Small intestine (tissue), 7 donors: ENCODE results near the gene RHBDL3. TPM values are rescaled to one million over a fixed set of nuclear protein-coding genes. Genes with fewer than 3 reads are reported as not detected.

Source experiments
- DNase-seq, 2 donors: peaks; one replicate each; pipeline versions ENCODE4 v3.0.0 to v3.0.0-alpha.2; 2013
- FAIRE-seq: peaks from 2 replicates; lab custom pipeline; 2012; peaks lifted over from hg19 to GRCh38; lab: Jason Lieb, UNC
- H3K27ac ChIP-seq, 3 donors: one replicate each; pipeline ENCODE4 v1.5.1; 2013; ENCODE audit warnings: low read length in 2 of 3, mild to moderate bottlenecking in 2 of 3, control low read depth in 1 of 3, inconsistent platforms in 1 of 3, low read depth in 1 of 3, moderate library complexity in 1 of 3
- H3K27me3 ChIP-seq, 3 donors: one replicate each; pipeline ENCODE4 v1.6.1; 2013; ENCODE audit warnings: low read length in 3 of 3, inconsistent platforms in 1 of 3; ENCODE audit not compliant: control insufficient read depth in 3 of 3, insufficient read depth in 3 of 3
- H3K36me3 ChIP-seq, 3 donors: one replicate each; pipeline ENCODE4 v1.6.1; 2013; ENCODE audit warnings: low read length in 3 of 3, inconsistent platforms in 1 of 3, low read depth in 1 of 3, mild to moderate bottlenecking in 1 of 3, moderate library complexity in 1 of 3; ENCODE audit not compliant: control insufficient read depth in 3 of 3, insufficient read depth in 2 of 3
- H3K4me1 ChIP-seq, 3 donors: one replicate each; pipeline ENCODE4 v1.6.1; 2013; ENCODE audit warnings: low read length in 2 of 3, inconsistent platforms in 1 of 3, low read depth in 1 of 3, mild to moderate bottlenecking in 1 of 3, moderate library complexity in 1 of 3; ENCODE audit not compliant: control insufficient read depth in 3 of 3, insufficient read depth in 2 of 3
- H3K4me3 ChIP-seq, 3 donors: one replicate each; pipeline ENCODE4 v1.5.1; 2013; ENCODE audit warnings: low read length in 3 of 3, control low read depth in 1 of 3, inconsistent platforms in 1 of 3, low read depth in 1 of 3, mild to moderate bottlenecking in 1 of 3, moderate library complexity in 1 of 3
- H3K9me3 ChIP-seq, 2 donors: one replicate each; pipeline ENCODE4 v1.6.1; 2013; ENCODE audit warnings: low read depth in 1 of 2, low read length in 1 of 2; ENCODE audit not compliant: control insufficient read depth in 2 of 2, insufficient read depth in 1 of 2
- WGBS, 3 donors: extraction: QIAGEN DNeasy Blood & Tissue Kit; methylation state at CpG; one replicate each; pipeline ENCODE4 v1.1.7; 2013; 5-methylcytosine and 5-hydroxymethylcytosine counted together
- polyA plus RNA-seq, 4 donors: library from polyadenylated mRNA; stranded (reverse) in 3 of 4; unstranded in 1 of 4; fragments of 200-250 nt in 3 of 4; fragments of 120-200 nt in 1 of 4; gene quantifications; one replicate each; pipeline versions ENCODE4 v1.2.1 to v1.2.3, GENCODE V29; 2013
- donor health status: healthy with polysubstance abuse.
- donor health status: control.
- donor health status: control.
- donor health status: Bipolar disorder and iron deficiency.
- donor health status: healthy.

The RHBDL3 gene
- polyA plus RNA-seq, 4 donors, result 0.40 TPM; not detected in 2

GRCh38 chr17:32268734-32269288, 3.2 kb downstream of the RHBDL3 start:
- Histone ChIP-seq H3K9me3 (peaks cover 0 to 4% of the 10 kb centered on the region in 2 donors), H3K27me3 (peaks cover 7 to 83% (median 18%) of the 10 kb centered on the region in 3 donors), H3K4me1 (peaks cover 0 to 10% (median 7%) of the 10 kb centered on the region in 3 donors), H3K27ac (no peak overlapping the region), H3K36me3 (no peaks in the 10 kb centered on the region), H3K4me3 (no peak overlapping the region)
- FAIRE-seq (no peak), DNase-seq (no peak)
- WGBS, 3 donors, result 54 to 82% (median 71%) methylated on average over 7 of the region's 7 CpGs

GRCh38 chr17:32269377-32269776, 3.7 kb downstream of the RHBDL3 start:
- H3K4me1 ChIP-seq, result peaks cover 0 to 10% (median 7%) of the 10 kb centered on the region in 3 donors
- no peaks in the 10 kb centered on the region for H3K36me3 ChIP-seq
- FAIRE-seq, result no peak
- 69 to 71% (median 70%) methylated on average over 11 of the region's 11 CpGs for WGBS, 3 donors
- H3K27ac ChIP-seq, result no peak overlapping the region
- no peak for DNase-seq
- H3K4me3 ChIP-seq, result no peak overlapping the region
- H3K9me3 ChIP-seq, result peaks cover 0 to 4% of the 10 kb centered on the region in 2 donors
- peaks cover 7 to 81% (median 18%) of the 10 kb centered on the region in 3 donors for H3K27me3 ChIP-seq

GRCh38 chr17:32271844-32272243, 6.2 kb downstream of the RHBDL3 start:
- no peak for FAIRE-seq
- Histone ChIP-seq H3K27me3 (peaks cover 0 to 75% (median 16%) of the 10 kb centered on the region in 3 donors), H3K9me3 (no peaks in the 10 kb centered on the region), H3K4me3 (no peak overlapping the region), H3K27ac (no peak overlapping the region), H3K36me3 (no peaks in the 10 kb centered on the region), H3K4me1 (peaks cover 0 to 5% (median 3%) of the 10 kb centered on the region in 3 donors)
- no peak for DNase-seq
- WGBS, 3 donors, result 88 to 89% (median 89%) methylated on average over 8 of the region's 8 CpGs

- H3K27me3 ChIP-seq, result peaks cover 0 to 53% (median 7%) of the 10 kb centered on the region in 3 donors
- no peak for FAIRE-seq
- H3K36me3 ChIP-seq, result no peaks in the 10 kb centered on the region
- H3K4me3 ChIP-seq, result no peak overlapping the region
- no peak for DNase-seq
- H3K27ac ChIP-seq, result no peak overlapping the region
- WGBS, 3 donors, result 58 to 79% (median 73%) methylated on average over 5 of the region's 5 CpGs
- no peaks in the 10 kb centered on the region for H3K9me3 ChIP-seq
- H3K4me1 ChIP-seq, result no peaks in the 10 kb centered on the region
Observed at GRCh38 chr17:32274101-32274500, 8.5 kb downstream of the RHBDL3 start.

GRCh38 chr17:32274643-32275042, 9.0 kb downstream of the RHBDL3 start:
- H3K27me3 ChIP-seq, result peaks cover 0 to 53% (median 2%) of the 10 kb centered on the region in 3 donors
- no peak for FAIRE-seq

GRCh38 chr17:32275060-32276042, 9.7 kb downstream of the RHBDL3 start:
- no peak for FAIRE-seq
- Histone ChIP-seq H3K27ac (no peak overlapping the region), H3K9me3 (no peaks in the 10 kb centered on the region), H3K4me3 (no peak overlapping the region), H3K36me3 (no peaks in the 10 kb centered on the region), H3K4me1 (no peaks in the 10 kb centered on the region), H3K27me3 (peaks cover 0 to 53% (median 2%) of the 10 kb centered on the region in 3 donors)
- no peak for DNase-seq
- 54 to 65% (median 62%) methylated on average over 19 of the region's 19 CpGs for WGBS, 3 donors

More at GRCh38 chr17:32274643-32275042, 9.0 kb downstream of the RHBDL3 start:
- Histone ChIP-seq H3K27ac (no peak overlapping the region), H3K4me1 (no peaks in the 10 kb centered on the region), H3K36me3 (no peaks in the 10 kb centered on the region), H3K4me3 (no peak overlapping the region), H3K9me3 (no peaks in the 10 kb centered on the region)
- no peak for DNase-seq
- WGBS, 3 donors, result 75 to 89% (median 86%) methylated on average over 6 of the region's 6 CpGs

- no peak for FAIRE-seq
- Histone ChIP-seq H3K36me3 (no peaks in the 10 kb centered on the region), H3K4me3 (no peak overlapping the region), H3K27me3 (peaks cover 0 to 52% (median 2%) of the 10 kb centered on the region in 3 donors), H3K4me1 (no peaks in the 10 kb centered on the region), H3K27ac (no peak overlapping the region), H3K9me3 (no peaks in the 10 kb centered on the region)
- DNase-seq, result no peak
- WGBS, 3 donors, result 40 to 52% (median 47%) methylated on average over 4 of the region's 4 CpGs
Observed at GRCh38 chr17:32276171-32276601, 10.6 kb downstream of the RHBDL3 start.

GRCh38 chr17:32277284-32277683, 11.7 kb downstream of the RHBDL3 start:
- no peak for FAIRE-seq
- H3K27ac ChIP-seq, result no peak overlapping the region
- peaks cover 0 to 46% (median 2%) of the 10 kb centered on the region in 3 donors for H3K27me3 ChIP-seq
- H3K36me3 ChIP-seq, result no peaks in the 10 kb centered on the region
- H3K9me3 ChIP-seq, result no peaks in the 10 kb centered on the region
- H3K4me1 ChIP-seq, result no peaks in the 10 kb centered on the region
- no peak overlapping the region for H3K4me3 ChIP-seq
- 67 to 85% (median 69%) methylated on average over 6 of the region's 6 CpGs for WGBS, 3 donors
- no peak for DNase-seq
